GM18858 (cell line): ENCODE results near the gene PWP2.
A peak's percentile ranks its signal among the peaks of the same experiment; 100 is the strongest.
"Not testable (repeated sequence)": the region's sequence is repeated elsewhere in the genome, so short reads cannot be mapped to it uniquely, and the experiment has no call there.

Source experiments
- ATAC-seq: cut with Tn5 transposase; IDR thresholded peaks from one replicate; pipeline ENCODE4 v1.9.1; 2021; ENCODE audit not compliant: unreplicated experiment

Gene PWP2

GRCh38 chr21:44133715-44134057 lies 26.5 kb downstream of the PWP2 start:
- not testable (repeated sequence) for ATAC-seq

DNA sequence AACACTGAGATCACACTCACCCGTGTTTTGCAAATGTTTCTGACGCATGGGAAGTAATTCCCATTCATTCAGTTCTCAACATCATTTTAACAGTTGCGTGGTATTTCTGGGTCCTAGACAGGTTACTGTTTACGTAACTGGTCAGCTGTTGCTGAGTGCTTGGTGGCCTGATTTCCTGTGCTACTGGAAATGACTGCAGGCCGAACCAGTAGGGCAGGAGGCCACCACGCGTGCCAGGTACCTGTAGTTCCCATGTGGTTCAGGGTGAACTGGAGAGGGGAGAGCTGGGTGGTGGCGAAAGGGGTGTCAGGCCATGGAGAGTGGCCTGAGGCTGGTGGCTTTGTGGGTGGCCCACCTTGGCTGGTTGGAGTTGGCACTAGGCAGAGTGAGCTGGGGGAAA lies 27.5 kb downstream of the PWP2 start:
- not testable (repeated sequence) for ATAC-seq

GRCh38 chr21:44138039-44138438 lies 30.8 kb downstream of the PWP2 start:
- ATAC-seq: peak; percentile 40

GRCh38 chr21:44139787-44140551 lies 32.8 kb downstream of the PWP2 start:
- ATAC-seq: not testable (repeated sequence)

DNA sequence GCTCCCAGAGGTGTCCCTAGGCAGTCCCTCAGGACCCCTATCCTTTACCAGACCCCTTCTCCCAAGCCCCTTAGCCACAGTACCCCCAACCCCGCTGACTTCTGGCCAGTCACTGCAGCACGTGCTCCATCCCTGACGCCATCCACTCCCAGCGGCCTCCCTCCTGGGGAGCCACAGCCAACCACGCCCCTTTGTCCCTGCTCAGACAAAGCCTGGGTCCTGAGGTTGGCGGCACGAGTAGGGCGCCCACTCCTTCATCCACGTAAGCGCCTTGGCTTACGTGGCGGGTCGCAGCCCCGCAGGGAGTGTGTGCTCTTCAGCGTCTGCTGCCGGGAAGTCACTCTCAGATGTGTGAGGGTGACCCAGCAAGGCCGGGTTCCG lies 33.3 kb downstream of the PWP2 start:
- ATAC-seq: not testable (repeated sequence)

- not testable (repeated sequence) for ATAC-seq
Measured at GRCh38 chr21:44142470-44142869, 35.3 kb downstream of the PWP2 start.

DNA sequence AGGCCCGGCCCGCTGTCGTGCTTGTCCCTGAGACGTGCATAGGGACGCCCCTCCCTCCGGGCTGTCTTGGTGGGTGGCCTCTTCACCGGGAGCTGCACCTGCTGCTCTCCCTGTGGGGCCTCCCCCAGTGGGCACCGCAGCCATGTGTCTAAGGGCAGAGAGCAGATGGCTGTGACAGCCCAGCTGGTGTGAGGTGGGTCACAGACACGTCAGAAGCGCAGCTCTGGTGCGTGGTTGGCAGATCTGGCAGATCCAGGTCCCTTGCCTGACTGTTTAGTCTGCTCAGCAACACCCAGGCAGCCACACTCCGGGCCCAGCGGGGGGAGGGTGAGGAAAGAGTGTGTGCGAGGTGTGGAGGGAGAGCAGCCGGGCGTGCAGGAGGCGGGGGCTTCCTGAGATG lies 36.2 kb downstream of the PWP2 start:
- ATAC-seq: not testable (repeated sequence)

DNA sequence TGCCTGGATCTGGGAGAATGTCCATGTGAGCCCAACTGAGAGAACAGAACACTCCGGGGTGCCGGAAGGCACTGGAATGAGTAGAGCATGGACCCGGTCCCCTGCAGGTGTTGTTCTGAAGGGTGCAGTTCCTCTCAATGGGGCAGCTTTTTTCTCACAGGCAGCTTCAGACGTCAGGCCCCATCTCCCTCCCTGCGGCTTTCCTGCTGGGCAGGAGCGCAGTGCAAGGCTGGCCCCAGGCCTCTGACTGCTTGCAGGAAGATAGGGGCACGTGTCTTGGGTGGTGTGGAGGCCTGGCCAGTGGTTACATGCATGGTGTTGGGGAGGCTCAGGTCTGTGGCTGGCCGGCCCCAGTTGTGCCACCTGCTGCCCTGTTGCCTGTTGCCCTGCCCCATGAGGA lies 36.8 kb downstream of the PWP2 start:
- ATAC-seq: not testable (repeated sequence)

DNA sequence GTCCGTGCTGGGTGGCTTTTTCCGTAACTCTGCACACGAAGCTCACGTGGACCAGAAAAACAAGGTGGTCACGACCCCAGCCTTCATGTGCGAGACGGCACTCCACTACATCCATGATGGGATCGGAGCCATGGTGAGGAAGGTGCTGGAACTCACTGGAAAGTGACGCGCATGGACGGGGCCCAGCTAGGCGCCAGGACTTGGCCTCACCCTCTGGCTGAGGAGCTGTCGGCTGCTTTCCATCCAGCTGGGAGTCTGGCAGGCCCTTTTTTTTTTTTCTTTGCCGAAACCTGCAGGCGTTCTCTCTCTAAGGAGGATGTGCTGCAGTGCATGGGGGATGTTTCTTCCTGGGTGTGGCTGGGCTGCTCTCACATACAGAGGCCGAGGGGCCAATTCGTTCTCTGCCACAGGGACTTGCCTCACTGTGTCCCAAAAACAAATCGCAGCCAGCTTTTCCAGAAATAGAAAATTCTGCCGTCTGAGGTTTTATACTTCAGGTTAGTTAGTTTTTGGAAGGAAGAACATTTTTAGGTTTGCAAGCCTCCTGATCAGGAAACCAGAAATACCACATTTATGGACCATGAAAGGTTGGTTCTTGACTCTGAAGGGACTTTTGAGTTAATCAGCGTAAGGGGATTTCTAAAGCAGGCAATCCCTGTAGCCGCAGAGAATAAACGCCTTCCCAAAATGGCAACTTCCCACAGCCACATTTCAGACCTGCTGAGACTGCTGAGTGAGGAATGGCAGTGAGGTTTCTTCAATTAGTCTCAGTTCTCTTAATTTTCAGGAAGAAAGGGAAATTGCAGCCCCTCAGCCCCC lies 37.8 kb downstream of the PWP2 start:
- not testable (repeated sequence) for ATAC-seq

DNA sequence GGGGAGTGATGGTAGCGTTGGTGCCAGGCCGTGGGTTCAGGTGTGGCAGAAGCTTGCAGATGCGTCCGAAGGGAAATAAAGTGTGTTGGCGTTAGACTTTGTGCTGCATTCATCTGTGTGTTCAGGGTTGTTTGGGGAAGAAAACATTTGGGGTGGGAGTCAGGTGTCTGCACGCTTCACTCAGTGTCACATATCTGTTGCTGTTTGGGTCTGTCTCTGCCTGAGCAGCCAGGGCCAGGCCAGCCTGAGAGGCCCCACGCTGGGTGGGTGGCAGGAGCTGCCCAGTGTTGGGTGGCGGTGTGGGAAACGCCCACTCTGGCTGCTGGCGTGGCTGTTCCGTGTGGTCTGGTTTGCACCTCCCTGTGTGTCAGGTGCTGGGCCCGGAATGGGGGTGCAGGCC lies 38.4 kb downstream of the PWP2 start:
- not testable (repeated sequence) for ATAC-seq

GRCh38 chr21:44147108-44147507 lies 39.9 kb downstream of the PWP2 start:
- not testable (repeated sequence) for ATAC-seq

GRCh38 chr21:44150255-44150654 lies 43.1 kb downstream of the PWP2 start:
- ATAC-seq: not testable (repeated sequence)

DNA sequence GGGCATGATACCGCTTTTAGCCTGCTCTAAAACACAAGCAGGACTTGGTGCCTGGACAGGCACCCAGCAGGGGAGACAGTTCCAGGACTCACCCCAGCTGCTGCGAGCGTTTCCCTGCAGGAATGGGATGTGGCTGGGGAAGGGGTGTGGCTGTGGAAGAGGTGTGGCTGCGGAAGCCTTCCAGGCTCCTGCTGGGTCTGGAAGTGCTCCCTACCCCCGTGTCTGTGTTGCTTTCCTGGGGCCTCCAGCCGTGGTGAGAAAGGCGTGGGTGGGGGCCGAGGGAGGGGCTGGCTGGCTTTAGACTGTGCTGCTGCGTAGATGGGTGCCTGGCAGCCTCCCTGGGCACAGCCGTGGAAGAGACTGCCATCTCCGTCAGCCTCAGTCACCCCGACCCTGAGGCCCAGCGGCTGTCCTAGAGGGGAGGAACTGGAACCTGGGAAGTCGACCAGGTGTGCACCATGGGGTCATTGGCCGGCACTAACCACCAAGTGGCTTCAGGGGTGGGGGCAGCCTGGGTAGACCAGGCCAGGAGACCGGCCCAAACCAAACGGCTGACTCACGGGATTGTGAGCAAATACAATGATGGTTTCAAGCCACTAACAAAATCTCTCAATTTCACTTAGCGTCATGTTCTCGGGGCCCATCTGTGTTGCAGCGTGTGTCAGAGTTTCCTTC lies 46.2 kb downstream of the PWP2 start:
- ATAC-seq: not testable (repeated sequence)

- ATAC-seq: not testable (repeated sequence)
Measured at GRCh38 chr21:44153889-44154228, 46.7 kb downstream of the PWP2 start.

GRCh38 chr21:44154816-44155230 lies 47.6 kb downstream of the PWP2 start:
- ATAC-seq: peak; percentile 24

GRCh38 chr21:44155231-44155993 lies 48.2 kb downstream of the PWP2 start:
- ATAC-seq: peak; percentile 46

DNA sequence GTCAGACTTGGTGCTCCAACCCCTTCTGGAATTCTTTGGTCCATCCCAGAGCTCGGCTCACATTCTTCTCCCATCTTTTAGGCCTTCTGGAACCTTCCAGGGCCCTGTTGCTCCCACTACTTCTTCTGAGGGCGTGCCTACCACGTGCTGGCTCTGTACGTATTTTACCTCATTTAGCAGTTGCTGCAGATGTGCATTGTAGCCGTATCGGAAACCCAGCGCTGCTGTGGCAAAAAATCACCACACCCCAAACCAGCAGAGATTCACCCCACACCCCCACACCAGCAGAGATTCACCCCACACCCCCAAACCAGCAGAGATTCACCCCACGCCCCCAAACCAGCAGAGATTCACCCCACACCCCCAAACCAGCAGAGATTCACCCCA lies 48.8 kb downstream of the PWP2 start:
- not testable (repeated sequence) for ATAC-seq

GRCh38 chr21:44157439-44158081 lies 50.4 kb downstream of the PWP2 start:
- ATAC-seq: not testable (repeated sequence)

GRCh38 chr21:44158082-44158468 lies 50.9 kb downstream of the PWP2 start:
- ATAC-seq: not testable (repeated sequence)
